Fibroblast of lung (primary cell): ENCODE results near the gene GPC3.

Experiments
- EZH2 ChIP-seq: IDR thresholded peaks from 2 replicates; pipeline ENCODE4 v1.5.1; 2012; ENCODE audit warnings: low read length, control low read depth, mild to moderate bottlenecking; ENCODE audit errors: missing control alignments
- TF ChIP-seq, protein P1 (sequence below), 2 donors: IDR thresholded peaks in 1 of 2; conservative IDR thresholded peaks in 1 of 2; 1 replicate in 1 of 2; 2 replicates in 1 of 2; pipeline ENCODE4 v1.5.1; 2011 to 2012; ENCODE audit warnings: low read length in 2 of 2, control low read depth in 1 of 2, inconsistent platforms in 1 of 2, low read depth in 1 of 2, mild to moderate bottlenecking in 1 of 2

DNA sequence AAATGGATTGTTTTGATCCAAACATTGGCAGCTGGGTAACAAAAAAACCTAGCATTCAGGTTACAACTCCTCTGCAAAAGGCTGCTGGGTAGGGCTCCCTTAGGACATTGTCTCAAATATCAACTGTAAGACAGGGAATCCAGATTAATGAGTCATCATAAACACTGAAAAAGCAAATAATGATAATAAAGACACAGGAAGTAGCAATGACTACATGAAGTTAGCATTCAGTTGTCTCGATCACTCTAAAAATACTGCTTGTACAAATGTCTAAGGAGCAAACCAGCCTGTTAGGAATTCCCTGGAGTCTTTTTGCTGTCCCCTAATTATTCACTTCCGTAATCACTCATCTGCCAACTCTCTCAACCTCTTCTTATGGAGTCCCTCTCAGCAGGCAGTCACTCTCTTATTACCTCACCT lies 259.2 kb downstream of the GPC3 start:
- TF ChIP-seq, protein P1, sequence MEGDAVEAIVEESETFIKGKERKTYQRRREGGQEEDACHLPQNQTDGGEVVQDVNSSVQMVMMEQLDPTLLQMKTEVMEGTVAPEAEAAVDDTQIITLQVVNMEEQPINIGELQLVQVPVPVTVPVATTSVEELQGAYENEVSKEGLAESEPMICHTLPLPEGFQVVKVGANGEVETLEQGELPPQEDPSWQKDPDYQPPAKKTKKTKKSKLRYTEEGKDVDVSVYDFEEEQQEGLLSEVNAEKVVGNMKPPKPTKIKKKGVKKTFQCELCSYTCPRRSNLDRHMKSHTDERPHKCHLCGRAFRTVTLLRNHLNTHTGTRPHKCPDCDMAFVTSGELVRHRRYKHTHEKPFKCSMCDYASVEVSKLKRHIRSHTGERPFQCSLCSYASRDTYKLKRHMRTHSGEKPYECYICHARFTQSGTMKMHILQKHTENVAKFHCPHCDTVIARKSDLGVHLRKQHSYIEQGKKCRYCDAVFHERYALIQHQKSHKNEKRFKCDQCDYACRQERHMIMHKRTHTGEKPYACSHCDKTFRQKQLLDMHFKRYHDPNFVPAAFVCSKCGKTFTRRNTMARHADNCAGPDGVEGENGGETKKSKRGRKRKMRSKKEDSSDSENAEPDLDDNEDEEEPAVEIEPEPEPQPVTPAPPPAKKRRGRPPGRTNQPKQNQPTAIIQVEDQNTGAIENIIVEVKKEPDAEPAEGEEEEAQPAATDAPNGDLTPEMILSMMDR (conservative IDR thresholded peaks at IDR 0.05 in 1 of 2, IDR thresholded peaks at IDR 0.05 in 1 of 2; ENCODE audit: low read depth in 1 of 2, low read length in 2 of 2): no peak
- no peak for TF ChIP-seq EZH2
